Stimulated activated naive CD8-positive, alpha-beta T cell treated with anti-CD3 and anti-CD28 coated beads, Interleukin-15, Interleukin-2, amounts not matched to agents 100 U/mL and 50 U/mL, for 24 hours (primary cell): ENCODE results near the gene U2AF2.

Experiments
- ATAC-seq: fragments of 150-1000 bp; cut with Tn5 transposase; one replicate; pipeline ENCODE4 v1.10.0; 2021
- DNase-seq: peaks from one replicate; pipeline ENCODE4 v3.0.0; 2021

U2AF2 gene

DNA sequence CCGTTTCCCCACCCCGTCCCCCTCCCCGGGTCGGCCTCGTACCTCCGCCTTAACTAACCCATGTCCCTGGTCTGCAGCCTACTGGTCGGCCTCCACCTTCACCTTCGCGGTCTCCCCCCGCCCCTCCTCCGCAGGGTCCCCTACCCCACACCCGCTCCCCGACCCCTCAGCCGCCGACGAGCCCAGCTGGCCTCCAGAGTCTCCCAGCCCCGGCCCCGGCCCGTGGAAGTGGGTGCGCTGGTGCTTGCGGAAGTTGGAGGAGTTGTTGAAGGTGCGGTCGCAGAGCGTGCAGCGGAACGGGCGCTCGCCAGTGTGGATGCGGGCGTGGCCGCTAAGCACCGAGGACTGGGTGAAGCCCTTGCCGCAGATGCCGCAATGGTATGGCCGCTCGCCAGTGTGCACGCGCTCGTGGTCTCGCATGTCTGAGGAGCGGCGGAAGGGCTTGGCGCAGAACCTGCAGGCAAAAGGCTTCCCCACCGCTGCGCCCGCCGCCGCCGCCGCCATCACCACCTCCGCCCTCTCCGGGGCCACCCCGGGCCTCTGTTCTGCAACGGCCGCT, 33.1 kb upstream of the U2AF2 start:
- DNase-seq (no peak), ATAC-seq (no peak)

DNA sequence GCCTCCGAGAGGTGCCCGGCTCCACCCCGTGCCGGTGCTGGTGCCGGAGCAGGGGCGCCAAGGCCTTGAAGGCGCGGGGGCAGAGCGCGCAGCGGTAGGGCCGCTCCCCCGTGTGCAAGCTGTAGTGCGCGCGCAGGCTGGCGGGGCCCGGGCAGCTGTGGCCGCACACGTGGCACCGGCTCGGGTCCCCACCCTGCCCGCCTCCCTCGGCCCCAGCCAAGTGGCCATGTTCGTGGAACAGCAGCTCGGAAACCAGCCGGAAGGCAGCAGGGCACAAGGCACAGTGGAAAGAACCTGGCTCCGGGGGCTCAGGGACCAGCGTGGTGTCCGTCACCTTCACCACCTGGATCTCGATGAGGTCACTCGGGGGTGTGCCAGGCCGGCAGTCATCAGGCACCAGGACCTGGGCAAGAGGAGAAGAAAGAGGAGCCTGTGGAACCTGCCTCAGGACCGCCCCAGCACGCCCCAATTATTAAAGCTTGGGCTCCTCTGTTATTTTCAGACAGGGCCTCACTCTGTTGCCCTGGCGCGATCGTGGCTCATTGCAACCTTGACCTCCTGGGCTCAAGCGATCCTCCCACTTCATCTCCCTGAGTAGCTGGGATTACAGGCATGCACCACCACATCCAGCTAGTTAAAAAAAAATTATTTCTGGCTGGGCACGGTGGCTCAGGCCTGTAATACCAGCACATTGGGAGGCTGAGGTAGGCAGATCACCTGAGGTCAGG, 32.4 kb upstream of the U2AF2 start:
- ATAC-seq, result no peak
- no peak for DNase-seq

DNA sequence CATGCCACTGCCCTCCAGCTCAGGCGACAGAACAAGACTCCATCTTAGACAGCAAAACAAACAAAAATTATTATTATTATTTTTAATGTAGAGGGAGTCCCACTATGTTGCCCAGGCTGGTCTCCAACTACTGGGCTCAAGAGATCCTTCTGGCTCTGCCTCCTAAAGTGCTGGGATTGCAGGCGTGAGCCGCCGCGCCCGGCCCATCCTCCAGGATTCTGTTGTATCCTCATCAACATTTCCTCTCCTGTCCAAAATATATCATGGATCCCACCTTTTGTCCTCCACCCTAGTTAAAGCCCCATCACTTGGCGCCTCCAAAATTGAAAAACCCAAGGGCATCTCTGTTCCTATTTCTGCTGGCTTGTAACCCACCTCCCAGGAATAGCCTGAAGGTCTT, 31.7 kb upstream of the U2AF2 start:
- ATAC-seq (no peak), DNase-seq (no peak)

DNA sequence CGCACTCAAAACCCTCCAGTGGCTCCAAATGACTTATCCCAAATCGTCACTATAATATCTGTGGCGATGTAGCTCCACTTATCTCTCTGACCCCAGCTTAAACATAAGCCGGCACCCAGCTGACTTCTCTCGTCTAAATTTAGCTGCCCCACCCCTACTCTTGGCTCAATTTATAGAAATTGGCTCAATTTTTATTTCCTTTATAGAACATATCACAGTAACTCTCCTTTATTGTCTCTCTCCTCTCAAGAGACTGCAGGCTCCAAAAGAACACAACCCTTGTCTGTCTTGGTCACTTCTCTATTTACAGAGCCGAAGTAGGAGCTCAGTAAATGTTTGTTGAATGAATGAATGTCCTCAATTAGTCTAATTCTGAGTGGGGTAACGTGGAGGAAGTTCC, 31.3 kb upstream of the U2AF2 start:
- no peak for ATAC-seq
- DNase-seq, result no peak

- peak; percentile 67 for ATAC-seq
- DNase-seq, result peak; percentile 97
Observed at GRCh38 chr19:55624109-55625003, 30.5 kb upstream of the U2AF2 start, which contains the start of gene ZNF784. TSS of gene ZNF784 (minus strand) at chr19:55624566. CDS start at chr19:55624561, 5 bp downstream.

GRCh38 chr19:55625004-55625326, 29.9 kb upstream of the U2AF2 start:
- ATAC-seq (no peak), DNase-seq (no peak)

DNA sequence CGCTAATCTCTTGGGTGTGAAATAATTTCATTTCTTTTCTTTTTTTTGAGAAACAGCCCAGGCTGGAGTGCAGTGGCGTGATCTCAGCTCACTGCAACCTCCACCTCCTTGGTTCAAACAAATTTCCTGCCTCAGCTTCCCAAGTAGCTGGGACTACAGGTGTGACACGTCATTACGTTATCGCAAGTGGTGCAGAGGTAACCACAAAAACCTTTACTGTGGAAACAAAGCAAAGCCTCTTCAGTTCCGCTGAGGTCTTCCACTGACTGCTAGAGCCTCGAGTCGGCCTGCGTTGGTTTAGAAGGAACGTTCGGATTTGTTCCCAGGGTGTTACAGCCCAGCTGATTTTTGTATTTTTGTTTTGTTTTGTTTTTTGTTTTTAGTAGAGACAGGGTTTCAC, 28.5 kb upstream of the U2AF2 start:
- DNase-seq (no peak), ATAC-seq (peak; percentile 60)

DNA sequence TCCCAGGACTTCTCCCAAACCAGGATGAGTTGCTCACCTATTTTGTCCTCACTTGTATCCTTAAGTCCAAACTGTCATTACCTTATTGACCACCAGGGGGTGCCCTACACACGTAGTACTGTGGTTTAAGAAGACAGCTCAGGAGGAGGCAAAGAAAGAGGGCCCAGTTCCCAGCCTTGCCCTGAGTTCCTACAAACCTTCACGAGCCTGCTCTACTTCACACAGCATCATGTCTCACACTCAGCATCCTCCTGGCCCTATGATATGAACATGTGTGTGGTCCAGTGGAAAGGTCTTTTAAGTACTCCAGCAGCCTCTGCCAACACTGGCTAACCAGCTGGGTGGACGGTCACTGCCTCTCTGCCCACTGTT, 22.4 kb upstream of the U2AF2 start:
- DNase-seq, result peak; percentile 92

GRCh38 chr19:55633861-55634260, 21.0 kb upstream of the U2AF2 start:
- no peak for DNase-seq
- ATAC-seq, result no peak

More for the DNA sequence above, 22.4 kb upstream of the U2AF2 start:
- ATAC-seq, result peak; percentile 58

GRCh38 chr19:55635334-55635717, 19.5 kb upstream of the U2AF2 start:
- ATAC-seq (no peak), DNase-seq (no peak)

DNA sequence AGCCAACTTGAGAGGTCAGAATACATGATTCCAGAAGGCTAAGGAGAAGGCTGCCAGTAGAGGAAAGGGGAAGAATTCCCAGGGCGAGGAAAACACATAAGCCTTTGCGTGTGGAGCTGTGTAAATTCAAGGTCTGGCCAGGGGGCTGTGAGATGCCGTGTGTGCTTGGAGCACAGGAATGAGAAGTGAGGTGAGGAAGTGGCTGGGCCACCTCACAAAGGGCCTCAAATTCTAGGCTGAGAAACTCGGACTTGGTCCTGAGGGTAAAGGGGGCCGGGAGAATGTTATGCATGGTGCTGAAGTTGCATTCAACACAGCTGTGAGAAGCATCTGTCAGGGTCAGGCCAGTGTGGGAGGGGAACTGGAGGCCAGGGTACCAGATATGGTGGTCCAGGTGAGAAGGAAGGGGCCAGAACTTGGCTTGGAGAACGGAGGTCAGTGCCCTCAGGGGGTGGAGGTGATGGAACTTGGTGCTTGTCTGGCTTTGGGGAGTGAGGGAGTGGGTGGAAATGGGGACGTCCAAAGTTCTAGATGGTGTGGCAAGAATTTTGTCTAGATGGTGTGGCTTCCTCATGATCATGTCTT, 18.9 kb upstream of the U2AF2 start:
- no peak for ATAC-seq
- no peak for DNase-seq

GRCh38 chr19:55636723-55637122, 18.1 kb upstream of the U2AF2 start:
- ATAC-seq (no peak), DNase-seq (no peak)

- ATAC-seq, result no peak
- no peak for DNase-seq
Observed at GRCh38 chr19:55637534-55637933, 17.3 kb upstream of the U2AF2 start.

- ATAC-seq, result no peak
- peak; percentile 76 for DNase-seq
Observed at GRCh38 chr19:55638864-55639359, 15.9 kb upstream of the U2AF2 start.

DNA sequence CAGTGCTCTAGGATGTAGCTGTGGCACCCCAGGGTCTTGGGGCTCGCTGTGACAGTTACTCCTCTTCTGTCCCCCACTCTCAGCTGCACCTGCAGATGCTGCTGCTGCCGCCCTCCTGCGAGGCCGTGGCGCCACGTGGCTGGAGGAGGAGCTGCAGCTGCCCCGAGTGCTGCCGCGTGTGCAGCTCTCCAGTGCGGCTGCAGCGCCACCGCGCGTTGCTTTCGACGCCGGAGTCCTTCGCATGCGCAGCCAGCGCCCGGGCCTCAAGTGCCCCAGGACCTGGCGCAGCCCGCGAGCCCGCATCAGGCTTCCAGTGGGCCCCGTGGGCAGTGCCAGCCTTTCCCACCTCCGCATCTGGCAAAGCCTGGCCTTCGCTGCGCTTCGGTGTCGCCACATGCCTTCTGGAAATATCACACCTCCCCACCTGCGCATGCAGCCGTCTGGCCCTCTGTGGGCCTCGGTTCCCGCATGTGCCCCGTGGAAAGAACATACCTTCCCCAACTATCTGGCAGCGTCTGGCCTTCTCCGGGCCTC, 14.7 kb upstream of the U2AF2 start:
- peak; percentile 78 for DNase-seq
- peak; percentile 11 for ATAC-seq

DNA sequence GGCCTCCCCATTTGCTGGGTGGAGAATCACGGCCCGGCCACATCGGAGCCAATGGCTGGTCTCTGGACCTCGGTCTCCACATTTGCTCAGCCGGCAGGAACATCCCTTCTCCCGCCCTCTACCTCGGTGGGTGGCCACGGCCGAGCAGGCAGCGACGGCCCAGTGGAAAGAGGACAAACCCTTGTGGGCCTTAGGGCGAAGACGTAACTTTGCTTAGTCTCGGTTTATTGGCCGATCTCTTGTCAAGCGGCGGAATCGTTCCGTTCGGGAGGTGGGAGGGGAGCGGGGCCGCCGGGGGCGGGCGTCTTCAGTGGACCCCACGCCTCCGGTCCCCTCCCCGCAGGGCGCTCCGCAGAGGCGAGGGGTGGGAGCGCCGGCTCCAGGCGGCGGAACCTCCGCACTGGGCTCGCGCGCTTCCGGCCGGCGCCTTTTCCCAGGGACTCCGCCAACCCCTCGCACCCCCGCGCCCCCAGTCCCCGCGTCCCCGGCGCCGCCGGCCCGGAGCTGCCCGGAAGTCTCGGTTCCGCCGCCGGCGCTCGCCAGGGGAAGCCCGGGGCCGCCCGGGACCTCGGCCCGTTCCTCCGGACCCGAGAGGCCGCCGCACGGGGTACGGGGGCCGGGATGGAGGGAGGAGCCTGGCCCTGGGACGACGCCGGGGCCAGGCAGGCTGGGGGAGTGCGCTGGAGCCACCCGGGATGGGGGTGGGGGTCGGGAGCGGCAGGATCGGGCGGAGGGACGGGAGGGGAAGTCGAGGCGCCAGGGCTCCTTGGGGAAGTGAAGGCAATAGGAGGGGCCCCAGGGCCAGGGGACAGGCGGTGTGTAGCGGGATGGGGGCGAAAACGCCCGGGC, 14.0 kb upstream of the U2AF2 start, which contains the start of gene ZNF580:
ZNF580 (plus strand) TSS at position 426 of the 849 bp plus-strand sequence. CDS start 1,507 bp downstream, outside the sequence.
- peak; percentile 79 for DNase-seq
- ATAC-seq, result peak; percentile 38

DNA sequence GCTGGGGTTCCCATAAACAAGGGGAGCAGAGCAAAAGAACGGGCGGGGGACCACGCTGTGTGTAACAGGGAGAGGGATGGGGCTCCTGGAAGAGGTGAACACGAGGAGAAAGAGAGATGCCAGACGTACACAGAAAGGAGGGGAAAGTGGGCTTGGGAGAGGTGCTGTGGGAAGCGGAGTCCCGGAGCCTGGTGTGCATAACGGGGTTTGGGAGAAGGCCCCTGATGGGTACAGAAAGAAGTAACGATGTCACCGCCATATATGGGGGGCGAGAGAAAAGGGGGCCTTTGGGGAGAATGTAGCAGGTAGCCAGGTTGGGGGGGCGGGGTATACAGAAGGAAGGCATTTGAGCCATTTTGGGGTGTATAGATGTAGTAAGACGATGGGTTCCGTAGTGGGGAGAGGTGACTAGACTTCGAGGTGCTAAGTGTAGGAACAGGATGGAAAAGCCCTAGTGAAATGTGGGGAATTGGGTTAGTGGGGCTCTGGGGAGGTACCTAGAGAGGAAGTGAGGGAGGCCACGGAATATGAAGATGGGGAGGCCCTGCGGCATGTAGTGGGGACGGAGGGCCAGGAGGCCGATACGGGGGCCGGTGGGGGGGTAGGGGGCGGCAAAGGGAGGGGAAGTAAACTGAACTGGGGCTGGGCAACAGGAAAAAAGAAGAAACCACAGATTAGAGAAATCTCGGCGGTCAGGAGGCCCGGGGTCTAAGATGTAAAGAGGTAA, 13.2 kb upstream of the U2AF2 start:
- DNase-seq (no peak), ATAC-seq (no peak)

- DNase-seq, result peak; percentile 55
- peak; percentile 8 for ATAC-seq
Observed at GRCh38 chr19:55642153-55643002, 12.5 kb upstream of the U2AF2 start.
